HG02840 (cell line): Measurements from ENCODE around the gene DPEP2NB.
"Not testable (repeated sequence)": the region's sequence is repeated elsewhere in the genome, so short reads cannot be mapped to it uniquely, and the experiment has no call there.

Experiments used
- ATAC-seq: cut with Tn5 transposase; IDR thresholded peaks from one replicate; pipeline ENCODE4 v1.9.1; 2021; ENCODE audit warnings: mild to moderate bottlenecking, moderate library complexity, moderate number of reproducible peaks; ENCODE audit not compliant: unreplicated experiment, low FRiP score

Gene DPEP2NB

GRCh38 chr16:67987460-67988160, 28.1 kb downstream of the DPEP2NB start:
- ATAC-seq, result no peak

GRCh38 chr16:67986949-67987348, 28.8 kb downstream of the DPEP2NB start:
- no peak for ATAC-seq

- ATAC-seq, result no peak
Observed at GRCh38 chr16:67982011-67982696, 33.6 kb downstream of the DPEP2NB start.

- ATAC-seq, result no peak
Observed at GRCh38 chr16:67979955-67980678, 35.6 kb downstream of the DPEP2NB start, which contains the start of gene DPEP3. Gene DPEP3, minus strand, starts transcription at chr16:67980499. Its CDS starts 119 bp downstream, at chr16:67980380.

DNA sequence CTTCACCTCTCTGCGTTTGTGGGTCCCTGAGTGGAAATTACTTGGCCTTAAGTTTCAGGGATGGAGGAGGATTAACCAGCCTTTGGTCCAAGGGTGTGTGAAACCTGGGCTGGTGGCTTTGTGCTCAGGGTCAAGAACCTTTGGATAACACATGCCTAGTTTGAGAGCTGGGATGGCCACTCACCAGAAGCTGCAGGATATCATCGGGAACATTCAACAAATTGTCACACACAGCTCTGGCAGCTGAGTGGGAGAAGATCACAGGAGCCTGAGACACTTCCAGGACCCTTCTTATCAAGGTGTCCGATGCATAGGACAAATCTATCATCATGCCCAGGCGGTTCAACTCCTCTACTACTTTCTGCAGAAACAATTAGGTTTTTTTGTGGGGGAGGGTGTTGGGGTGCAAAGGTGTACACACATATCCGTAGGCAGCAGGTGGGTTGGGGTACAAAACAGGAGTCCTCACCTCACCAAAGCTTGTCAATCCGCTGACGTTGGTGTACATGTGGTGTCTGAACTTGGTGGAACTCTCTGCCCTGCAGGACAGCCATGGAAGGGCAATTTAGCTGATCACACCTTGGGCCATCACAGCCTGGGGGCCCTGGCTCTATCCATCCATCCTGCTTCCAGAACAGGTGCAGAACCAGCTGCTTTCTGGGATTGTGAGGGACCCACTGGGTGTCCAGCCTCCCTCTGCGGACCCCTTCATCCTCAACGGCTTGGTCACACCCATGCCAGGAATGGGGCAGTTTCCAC, 38.1 kb downstream of the DPEP2NB start:
- no peak for ATAC-seq

GRCh38 chr16:67977005-67977404, 38.7 kb downstream of the DPEP2NB start:
- ATAC-seq, result no peak

GRCh38 chr16:67976205-67976604, 39.5 kb downstream of the DPEP2NB start:
- ATAC-seq, result no peak

GRCh38 chr16:67975321-67976105, 40.2 kb downstream of the DPEP2NB start:
- ATAC-seq, result no peak

DNA sequence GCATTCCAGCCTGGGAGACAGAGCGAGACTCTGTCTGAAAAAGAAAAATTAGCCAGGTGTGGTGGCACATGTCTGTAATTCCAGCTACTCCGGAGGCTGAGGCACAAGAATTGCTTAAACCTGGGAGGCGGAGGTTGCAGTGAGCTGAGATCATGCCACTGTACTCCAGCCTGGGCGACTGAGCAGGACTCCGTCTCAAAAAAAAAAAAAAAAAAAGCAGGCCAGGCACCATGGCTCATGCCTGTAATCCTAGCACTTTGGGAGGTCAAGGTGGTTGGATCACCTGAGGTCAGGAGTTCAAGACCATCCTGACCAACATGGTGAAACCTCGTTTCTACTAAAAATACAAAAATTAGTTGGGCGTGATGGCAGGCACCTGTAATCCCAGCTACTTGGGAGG, 43.4 kb downstream of the DPEP2NB start:
- not testable (repeated sequence) for ATAC-seq

DNA sequence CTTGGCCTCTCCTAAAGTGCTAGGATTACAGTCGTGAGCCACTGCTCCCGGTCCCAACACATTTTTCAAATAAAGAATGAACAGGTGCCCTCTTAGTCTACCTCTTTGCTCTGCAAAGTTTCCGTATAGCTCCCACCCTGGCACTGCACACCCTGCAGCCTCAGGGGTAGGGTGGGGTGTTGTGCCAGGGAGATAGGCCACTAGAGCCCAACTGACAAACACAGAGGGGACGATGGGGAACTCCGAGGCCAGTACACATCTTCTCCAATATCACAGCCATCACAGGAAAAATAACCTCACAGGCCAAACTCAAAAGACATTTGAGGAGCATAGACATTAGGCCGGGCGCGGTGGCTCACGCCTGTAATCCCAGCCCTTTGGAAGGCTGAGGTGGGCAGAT, 44.6 kb downstream of the DPEP2NB start:
- ATAC-seq, result no peak

DNA sequence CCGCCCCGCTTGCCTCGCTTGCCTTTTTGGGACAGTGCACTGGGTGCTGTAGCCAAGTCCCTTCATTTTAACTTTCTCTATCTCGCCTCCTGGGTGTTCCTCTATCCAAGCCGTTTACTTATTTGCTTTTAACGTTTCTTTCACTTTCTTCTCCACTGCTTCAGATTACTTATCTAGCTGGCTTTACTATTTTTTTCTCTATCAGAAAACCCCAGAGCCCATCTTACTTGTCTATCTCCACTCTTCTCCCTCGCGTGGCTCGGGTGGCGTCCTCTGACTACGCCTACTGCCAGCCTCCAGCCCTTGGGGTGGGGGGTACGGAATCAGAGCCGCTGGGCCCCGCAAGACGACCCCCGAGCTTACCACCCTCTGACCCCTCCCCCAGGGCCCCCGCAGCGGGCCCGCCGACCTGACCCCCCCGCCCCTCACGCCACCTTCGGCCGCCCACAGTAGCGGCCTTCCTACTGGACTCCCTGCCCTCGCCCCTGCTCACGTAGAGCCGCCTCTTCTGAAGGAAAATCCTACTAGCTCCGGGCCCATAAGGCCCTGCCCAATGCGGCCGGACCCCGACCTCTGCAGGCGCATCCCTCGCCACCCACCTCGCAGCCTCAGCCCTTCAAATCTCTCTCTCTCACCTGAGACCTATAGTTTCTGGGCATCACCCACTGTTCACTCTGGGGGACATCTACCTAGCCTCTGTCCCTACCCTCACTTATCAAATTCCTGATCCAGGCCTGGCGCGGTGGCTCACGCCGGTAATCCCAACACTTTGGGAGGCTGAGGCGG, 46.3 kb downstream of the DPEP2NB start:
- ATAC-seq, result no peak

DNA sequence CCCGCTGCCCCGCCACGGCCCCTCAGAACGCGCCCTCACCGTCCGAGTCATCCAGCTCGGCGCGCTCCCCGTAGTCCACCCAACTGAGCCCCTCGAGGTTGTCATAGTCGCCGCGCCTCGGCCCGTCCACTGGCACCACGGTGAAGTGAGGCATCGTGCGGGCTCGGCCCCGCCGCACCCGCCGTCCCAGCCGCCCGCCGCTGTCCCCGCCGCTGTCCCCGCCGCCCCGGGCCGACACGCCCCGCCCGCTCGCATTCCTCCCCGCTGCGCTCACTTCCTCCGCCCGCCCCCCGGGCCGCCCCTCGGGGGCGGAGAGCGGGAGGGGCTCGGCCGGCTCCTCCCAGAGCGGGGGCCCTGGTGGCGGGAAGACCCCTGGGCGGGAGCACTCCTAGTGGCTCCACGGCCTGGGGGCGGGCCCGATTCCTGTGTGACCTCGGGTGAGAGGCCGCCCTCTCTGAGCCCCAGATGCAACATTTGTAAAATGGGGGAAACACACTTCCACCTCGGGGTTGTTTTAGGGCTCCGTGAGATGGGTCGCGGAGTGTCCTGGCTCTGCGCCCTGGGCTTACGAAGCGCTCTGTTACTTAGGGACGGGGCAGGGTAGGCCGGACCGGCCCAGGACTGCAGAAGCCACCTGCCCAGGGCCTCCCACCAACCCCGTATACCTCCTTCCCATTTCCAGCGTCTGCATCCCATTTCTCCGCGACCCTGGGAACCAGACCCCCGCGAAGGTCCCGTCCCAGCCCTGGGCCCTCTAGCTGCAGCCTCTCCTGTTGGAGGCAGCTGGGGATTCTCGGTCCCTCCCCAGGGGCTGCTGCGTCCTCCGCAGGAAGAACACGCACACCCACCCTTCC, 47.1 kb downstream of the DPEP2NB start, which contains the start of gene SLC12A4:
TSS of gene SLC12A4 (minus strand) at position 238 of the 854 bp plus-strand sequence. CDS start at position 154, 84 bp downstream.
- ATAC-seq, result peak; percentile 69

DNA sequence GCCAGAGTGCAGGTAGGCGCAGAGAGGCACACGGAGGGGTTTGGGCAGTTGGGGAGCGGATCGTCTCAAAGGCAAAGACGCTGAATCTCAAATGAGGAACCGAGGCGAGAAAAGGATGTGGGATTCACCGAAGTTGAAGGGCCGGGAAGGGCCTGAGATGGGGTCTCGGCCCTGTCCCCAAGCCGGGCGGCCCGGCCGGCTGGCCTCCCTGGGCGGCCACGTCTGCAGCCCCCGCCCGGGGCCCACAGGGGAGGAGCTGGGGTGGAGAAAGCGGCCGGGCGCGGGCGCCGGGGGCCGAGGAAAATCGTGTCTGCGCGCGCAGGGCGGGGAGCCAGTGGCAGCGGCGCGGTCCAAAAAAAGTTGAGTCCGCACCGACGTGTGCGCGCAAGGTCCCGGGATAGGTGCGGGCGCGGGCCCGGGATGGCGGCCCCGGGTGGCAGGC, 47.7 kb downstream of the DPEP2NB start:
- ATAC-seq, result peak; percentile 25

DNA sequence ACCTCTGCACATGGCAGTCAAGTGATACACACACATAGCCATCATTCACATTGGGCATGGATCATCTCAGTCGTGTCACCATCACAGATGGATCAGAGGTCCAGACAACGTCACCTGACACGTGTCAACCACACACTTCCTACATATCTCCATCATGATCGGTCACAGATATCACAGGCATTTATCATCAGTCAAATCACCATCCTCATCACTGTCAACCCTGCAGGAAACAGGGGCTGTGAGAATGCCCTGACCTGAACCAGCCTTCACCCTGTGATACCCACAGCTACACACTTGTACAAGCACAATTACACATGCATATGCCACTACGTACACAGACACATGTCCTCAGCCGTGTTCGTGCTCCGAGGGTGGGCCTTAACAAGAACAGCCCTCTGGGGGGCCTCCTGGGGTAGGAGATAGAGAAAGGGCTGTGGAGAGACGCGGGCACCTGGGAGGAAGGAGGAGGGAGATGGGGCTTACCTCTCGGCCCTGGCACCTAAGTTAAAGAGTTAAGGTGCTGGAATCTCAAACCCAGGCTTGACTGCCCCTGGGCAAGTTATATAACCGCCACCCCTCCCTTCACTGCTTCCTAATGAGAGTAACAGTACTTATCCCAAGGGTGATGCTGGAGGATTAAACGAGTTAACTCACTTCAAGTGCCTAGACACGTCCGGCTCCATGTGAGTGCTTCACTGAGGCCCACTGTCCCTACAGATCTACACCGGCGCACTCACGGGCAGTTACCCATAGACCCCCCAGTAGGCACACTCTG, 48.3 kb downstream of the DPEP2NB start:
- ATAC-seq, result no peak

GRCh38 chr16:67966549-67967182, 49.0 kb downstream of the DPEP2NB start:
- ATAC-seq, result no peak

DNA sequence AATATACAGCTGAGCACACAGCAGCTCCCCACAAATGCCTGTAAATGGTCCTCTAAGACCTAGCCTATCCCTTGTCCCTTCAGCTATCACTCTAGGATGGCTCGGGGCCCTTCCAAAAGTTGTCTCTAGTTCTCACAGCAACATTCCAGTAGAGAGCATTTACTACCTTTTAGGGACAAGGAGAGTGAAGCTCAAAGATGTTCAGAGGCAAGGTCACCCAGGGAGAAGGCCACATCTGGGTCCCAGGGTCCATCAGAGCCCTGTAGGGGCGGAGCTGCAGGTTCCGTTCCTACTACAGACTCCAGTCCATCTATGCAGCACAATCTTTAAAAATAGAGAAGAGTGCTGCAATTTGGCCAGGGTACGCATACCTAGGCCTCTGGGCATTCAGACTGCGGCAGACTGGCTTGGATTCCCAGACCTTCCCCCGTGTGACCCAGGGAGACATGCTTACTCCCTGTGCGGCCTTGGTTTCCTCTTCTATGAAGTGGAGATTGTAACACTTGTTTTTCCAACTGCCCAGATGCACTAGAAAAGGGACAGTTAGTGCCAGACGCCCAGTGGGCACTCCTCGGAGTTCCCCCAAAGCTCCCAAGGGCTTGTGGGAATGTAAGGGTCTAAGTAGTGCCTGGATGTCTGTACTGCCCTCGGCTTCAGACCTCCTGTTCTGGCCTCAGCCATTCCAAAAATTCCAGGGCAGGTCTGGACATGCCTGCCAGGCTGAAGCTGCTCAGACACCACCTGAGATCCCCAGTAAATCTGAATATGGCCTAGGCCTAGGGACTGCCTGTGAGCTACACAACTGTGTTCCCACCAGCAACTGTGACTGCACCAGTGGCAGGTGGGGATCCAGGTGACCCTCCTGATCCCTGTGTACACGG, 49.8 kb downstream of the DPEP2NB start:
- ATAC-seq, result no peak
